ENCODE measurements around the gene MFRP.

Gene MFRP

GRCh38 chr11:119335655-119336543 lies 10.6 kb downstream of the MFRP start:
- DNase-seq = no peak

GRCh38 chr11:119335091-119335654 lies 11.3 kb downstream of the MFRP start:
- no peak for DNase-seq

- peak; percentile 95 for DNase-seq
Measured at GRCh38 chr11:119334174-119334930, 12.2 kb downstream of the MFRP start, which contains the start of gene RNF26. Gene RNF26 (plus strand): TSS chr11:119334527. CDS start chr11:119335123, 596 bp downstream.

GRCh38 chr11:119332111-119332765 lies 14.3 kb downstream of the MFRP start:
- DNase-seq = no peak

GRCh38 chr11:119330237-119330636 lies 16.3 kb downstream of the MFRP start:
- DNase-seq = no peak

- DNase-seq = no peak
Measured at GRCh38 chr11:119329320-119329719, 17.2 kb downstream of the MFRP start.

GRCh38 chr11:119324189-119324588 lies 22.3 kb downstream of the MFRP start:
- DNase-seq = no peak

- DNase-seq = peak; percentile 87
Measured at GRCh38 chr11:119323532-119324033, 22.9 kb downstream of the MFRP start.

GRCh38 chr11:119322921-119323531 lies 23.5 kb downstream of the MFRP start:
- no peak for DNase-seq

GRCh38 chr11:119322360-119322739 lies 24.2 kb downstream of the MFRP start:
- DNase-seq = no peak

- DNase-seq = peak; percentile 67
Measured at GRCh38 chr11:119320776-119321524, 25.6 kb downstream of the MFRP start.

GRCh38 chr11:119320240-119320775 lies 26.2 kb downstream of the MFRP start:
- DNase-seq = no peak

GRCh38 chr11:119319700-119320239 lies 26.7 kb downstream of the MFRP start:
- DNase-seq = no peak

- no peak for DNase-seq
Measured at GRCh38 chr11:119319136-119319699, 27.3 kb downstream of the MFRP start.

- DNase-seq = peak; percentile 34
Measured at GRCh38 chr11:119318240-119319135, 28.0 kb downstream of the MFRP start.

- no peak for DNase-seq
Measured at GRCh38 chr11:119317592-119318239, 28.8 kb downstream of the MFRP start.

GRCh38 chr11:119316729-119317591 lies 29.5 kb downstream of the MFRP start, which contains the start of gene MCAM:
Gene MCAM (minus strand): TSS chr11:119317130. CDS start chr11:119317101, 29 bp downstream.
- DNase-seq = no peak

Measured in CD4-positive, alpha-beta T cell treated with Interleukin-6 for 4 hours (primary cell).